HepG2 (cell line): ENCODE data around the gene SYS1. TPM values are rescaled to one million over a fixed set of nuclear protein-coding genes. Genes with fewer than 3 reads are reported as not detected.

Source experiments
- ATAC-seq: fragments of 200-7000 bp; cut with Tn5 transposase; 3 replicates; pipeline ENCODE4 v1.9.1; 2020; ENCODE audit warnings: mild to moderate bottlenecking, moderate library complexity
- BruUV-seq: library from RNA; stranded (reverse); fragments of 400-500 nt; replicated peaks from 2 replicates; lab custom pipeline; 2021; lab: Mats Ljungman, UMichigan
- CTCF ChIA-PET: fragments of 300-600 bp; formaldehyde crosslinking; extraction: SDS; loops from one replicate; lab custom pipeline; 2021; ENCODE audit warnings: low total read pairs, inconsistent platforms, low intra/inter-chr PET ratio; lab: Yijun Ruan, JAX
- POLR2A ChIA-PET: fragments of 350-600 bp; sonication (Branson Sonifier 250); formaldehyde crosslinking; loops from one replicate; lab custom pipeline; 2020; ENCODE audit warnings: antibody characterized with exemption, inconsistent platforms; lab: Yijun Ruan, JAX
- DNase-seq: peaks from one replicate; pipeline ENCODE4 v3.0.0-alpha.2; 2015; ENCODE audit warnings: low spot score
- FAIRE-seq: peaks from 3 replicates; lab custom pipeline; 2011; peaks lifted over from hg19 to GRCh38; lab: Jason Lieb, UNC
- H2AFZ ChIP-seq: one replicate; pipeline ENCODE4 v1.6.1; 2011; ENCODE audit warnings: low read length, inconsistent platforms
- H3K27ac ChIP-seq: fragments of 300-600 bp; 3 replicates; pipeline ENCODE4 v1.8.0; 2011; ENCODE audit warnings: mixed run types, mild to moderate bottlenecking, mixed read lengths, low read length, inconsistent platforms; ENCODE audit not compliant: insufficient read depth; ENCODE audit errors: extremely low read length
- H3K27me3 ChIP-seq, 2 experiments: fragments of 200-600 bp in 1 of 2; 2 replicates in 1 of 2; 3 replicates in 1 of 2; pipeline versions ENCODE4 v1.6.0 to v1.8.0; 2011; ENCODE audit warnings: low read length in 2 of 2, mild to moderate bottlenecking in 2 of 2, moderate library complexity in 2 of 2, inconsistent platforms in 1 of 2; ENCODE audit not compliant: insufficient read depth in 2 of 2, control insufficient read depth in 1 of 2
- H3K36me3 ChIP-seq, 2 experiments: fragments of 200-600 bp in 1 of 2; replicated peaks in 1 of 2; 2 replicates in 1 of 2; 3 replicates in 1 of 2; pipeline versions ENCODE4 v1.5.1 to v1.8.0; 2011; ENCODE audit warnings: low read length in 2 of 2, inconsistent platforms in 1 of 2; ENCODE audit not compliant: insufficient read depth in 2 of 2, control insufficient read depth in 1 of 2
- H3K4me1 ChIP-seq: 2 replicates; pipeline ENCODE4 v1.5.1; 2012; ENCODE audit warnings: low read length, inconsistent platforms; ENCODE audit not compliant: insufficient read depth
- H3K4me2 ChIP-seq: 2 replicates; pipeline ENCODE4 v1.6.0; 2011; ENCODE audit warnings: low read depth, low read length, inconsistent platforms
- H3K4me3 ChIP-seq, 3 experiments: fragments of 200-600 bp in 1 of 3; sonication (generic), shearing (Covaris generic) in 1 of 3; replicated peaks in 1 of 3; 2 replicates each; pipeline ENCODE4 v1.5.1; 2011 to 2016; ENCODE audit warnings: low read length in 3 of 3, inconsistent platforms in 2 of 3, low read depth in 2 of 3, mild to moderate bottlenecking in 2 of 3, control low read depth in 1 of 3, mixed read lengths in 1 of 3; ENCODE audit not compliant: insufficient read depth in 1 of 3
- H3K79me2 ChIP-seq: one replicate; pipeline ENCODE4 v1.6.1; 2011; ENCODE audit warnings: low read length, inconsistent platforms; ENCODE audit not compliant: insufficient read depth
- H3K9ac ChIP-seq: 2 replicates; pipeline ENCODE4 v1.6.0; 2011; ENCODE audit warnings: mild to moderate bottlenecking, low read depth, low read length, inconsistent platforms; ENCODE audit not compliant: insufficient read depth
- H3K9me3 ChIP-seq: 2 replicates; pipeline ENCODE4 v1.5.1; 2012; ENCODE audit warnings: mild to moderate bottlenecking, low read length
- H4K20me1 ChIP-seq: 2 replicates; pipeline ENCODE4 v1.6.0; 2011; ENCODE audit warnings: inconsistent platforms, mild to moderate bottlenecking, low read length, moderate library complexity; ENCODE audit not compliant: insufficient read depth
- ADNP ChIP-seq: sonication (generic); formaldehyde crosslinking; IDR thresholded peaks from 2 replicates; pipeline ENCODE4 v1.4.0; 2020; ENCODE audit warnings: missing genetic modification reagents
- BCL6 ChIP-seq: IDR thresholded peaks from 2 replicates; pipeline ENCODE4 v1.6.1; 2016; ENCODE audit warnings: missing genetic modification reagents, missing compliant biosample characterization
- BRCA1 ChIP-seq: sonication (generic); formaldehyde crosslinking; IDR thresholded peaks from 2 replicates; pipeline ENCODE4 v1.4.0; 2020; ENCODE audit warnings: missing genetic modification reagents
- CBX1 ChIP-seq: IDR thresholded peaks from one replicate; pipeline ENCODE4 v1.6.1; 2016; ENCODE audit warnings: antibody characterized with exemption, low read depth
- DDIT3 ChIP-seq: sonication (generic); formaldehyde crosslinking; IDR thresholded peaks from 2 replicates; pipeline ENCODE4 v1.4.0; 2020; ENCODE audit warnings: mild to moderate bottlenecking, missing genetic modification reagents
- GATAD2A ChIP-seq: IDR thresholded peaks from 2 replicates; pipeline ENCODE4 v1.6.1; 2016
- HDAC2 ChIP-seq: sonication (generic); formaldehyde crosslinking; IDR thresholded peaks from 2 replicates; pipeline ENCODE4 v1.4.0; 2020; ENCODE audit warnings: missing genetic modification reagents
- IKZF4 ChIP-seq: sonication (generic); formaldehyde crosslinking; IDR thresholded peaks from 2 replicates; pipeline ENCODE4 v1.5.1; 2020; ENCODE audit warnings: borderline replicate concordance, mild to moderate bottlenecking, low read depth, missing genetic modification reagents; ENCODE audit errors: not compliant biosample characterization
- KLF16 ChIP-seq, 2 experiments: sonication (generic) in 1 of 2; formaldehyde crosslinking in 1 of 2; IDR thresholded peaks; 2 replicates each; pipeline versions ENCODE4 v1.6.1 to v1.8.0; 2016 to 2023; ENCODE audit warnings: missing genetic modification reagents in 2 of 2, missing compliant biosample characterization in 1 of 2
- KMT2B ChIP-seq: IDR thresholded peaks from 2 replicates; pipeline ENCODE4 v1.6.1; 2016; ENCODE audit warnings: missing genetic modification reagents, missing compliant biosample characterization
- MED1 ChIP-seq: sonication (generic); formaldehyde crosslinking; IDR thresholded peaks from 2 replicates; pipeline ENCODE4 v1.4.0; 2020; ENCODE audit warnings: missing genetic modification reagents
- NFE2L1 ChIP-seq: sonication (generic); formaldehyde crosslinking; IDR thresholded peaks from 2 replicates; pipeline ENCODE4 v1.4.0; 2020; ENCODE audit warnings: missing genetic modification reagents, mild to moderate bottlenecking, borderline replicate concordance
- NFKB2 ChIP-seq: sonication (generic); formaldehyde crosslinking; IDR thresholded peaks from 2 replicates; pipeline ENCODE4 v1.4.0; 2020; ENCODE audit warnings: missing genetic modification reagents, borderline replicate concordance
- PRPF4 ChIP-seq: fragments of 200-400 bp; formaldehyde crosslinking; IDR thresholded peaks from 2 replicates; pipeline ENCODE4 v1.6.1; 2016; ENCODE audit warnings: low read length, low read depth; ENCODE audit not compliant: poor library complexity, severe bottlenecking
- RXRB ChIP-seq: IDR thresholded peaks from 2 replicates; pipeline ENCODE4 v1.6.1; 2016; ENCODE audit warnings: borderline replicate concordance, missing genetic modification reagents, missing compliant biosample characterization
- SP5 ChIP-seq: IDR thresholded peaks from 2 replicates; pipeline ENCODE4 v1.6.1; 2016; ENCODE audit warnings: low read depth, borderline replicate concordance
- YEATS4 ChIP-seq: sonication (generic); formaldehyde crosslinking; IDR thresholded peaks from 2 replicates; pipeline ENCODE4 v1.4.0; 2020; ENCODE audit warnings: missing genetic modification reagents, borderline replicate concordance
- ZNF431 ChIP-seq: sonication (generic); formaldehyde crosslinking; IDR thresholded peaks from 2 replicates; pipeline ENCODE4 v1.9.0; 2022; ENCODE audit warnings: missing genetic modification reagents, low read depth, mild to moderate bottlenecking, borderline replicate concordance
- ZNF691 ChIP-seq: sonication (generic); formaldehyde crosslinking; IDR thresholded peaks from 2 replicates; pipeline ENCODE4 v1.4.0; 2020; ENCODE audit warnings: missing genetic modification reagents, low read depth, mild to moderate bottlenecking, borderline replicate concordance
- ZNF772 ChIP-seq: sonication (generic); formaldehyde crosslinking; IDR thresholded peaks from 2 replicates; pipeline ENCODE4 v1.5.0; 2020; ENCODE audit warnings: mild to moderate bottlenecking, missing genetic modification reagents
- WGBS: methylation state at CpG from one replicate; pipeline ENCODE4 v1.1.6; 2017; ENCODE audit warnings: low lambda C conversion rate; 5-methylcytosine and 5-hydroxymethylcytosine counted together
- in situ Hi-C: cut with HindIII; loops from 2 replicates; pipeline ENCODE4 v1.10.0; 2017; ENCODE audit warnings: low pct_unique_long_range_greater_than_20kb; ENCODE audit not compliant: extremely low pct_ligation_motif_present
- intact Hi-C: fragments of 100-400 bp; cut with micrococcal nuclease; formaldehyde crosslinking; loops from one replicate; pipeline ENCODE4 v1.10.0; 2022; ENCODE audit not compliant: unreplicated experiment
- polyA plus RNA-seq, 8 experiments: library from polyadenylated mRNA; depleted of rRNA in 3 of 8; stranded (reverse) in 7 of 8; unstranded in 1 of 8; fragments of >200 nt; fragmentation: Illumina TruSeq in 4 of 8; extraction: Trizol in 4 of 8; gene quantifications; 2 replicates each; pipeline versions ENCODE4 v1.2.1 to v1.2.3, GENCODE V29; 2011 to 2016; ENCODE audit warnings: low read depth in 4 of 8, missing spikeins in 1 of 8, mixed read lengths in 1 of 8; ENCODE audit not compliant: insufficient read depth in 1 of 8
- total RNA-seq, 5 experiments: library from RNA; depleted of rRNA; stranded (reverse); fragments of >200 nt; fragmentation: Illumina TruSeq; extraction: Trizol; gene quantifications; 2 replicates each; pipeline ENCODE4 v1.2.3, GENCODE V29; 2016; ENCODE audit warnings: low read depth in 1 of 5

Gene SYS1
- total and polyA plus RNA-seq, 2 of the 13 experiments (the other 11 are each of a cell fraction or from before 2014, with no cell fraction given) = 38.3 to 65.6 TPM

GRCh38 chr20:45373353-45374100, 10.6 kb downstream of the SYS1 start:
- H3K27ac ChIP-seq = no peak overlapping the region
- H3K27me3 ChIP-seq = no peaks in the 10 kb centered on the region
- intact Hi-C loops (loop anchor here (1.0 to 2.0 kb wide), 2 partner anchors 43 to 64 kb away; partner anchors contain the start of gene PIGT), in situ Hi-C loops (loop anchor here (5.0 kb wide), 1 partner anchor 64 kb away; no protein-coding TSS in a partner anchor)
- peaks cover 19% of the 10 kb centered on the region for H3K4me1 ChIP-seq
- ChIA-PET CTCF (interaction anchor here (1.1 to 1.9 kb wide), 6 partner anchors 11 to 398 kb away, joined by 4 to 32 read pairs (median 6); no protein-coding TSS in a partner anchor), POLR2A (interaction anchor here (0.7 to 29.5 kb wide), 10 partner anchors 10 to 398 kb away, joined by 3 to 1422 read pairs (median 9); partner anchors contain the start of genes PIGT, SDC4 and SYS1)
- no TSS peak for BruUV-seq
- no peak overlapping the region for H3K9ac ChIP-seq
- 55% methylated on average over 38 of the region's 38 CpGs for WGBS
- H3K4me3 ChIP-seq = peak overlapping the region in 2 of 3 experiments; percentile 12 to 29; a peak in 2 of 6 replicates
- DNase-seq (peak; percentile 83), FAIRE-seq (peak; percentile 91), ATAC-seq (peak; percentile 91)
- H3K36me3 ChIP-seq = peaks cover 0 to under 1% of the 10 kb centered on the region in 2 experiments; a peak in 1 of 5 replicates
- H2AFZ ChIP-seq = no peak overlapping the region
- H3K79me2 ChIP-seq = no peaks in the 10 kb centered on the region
- peak overlapping the region; percentile 69 for H3K4me2 ChIP-seq
- H3K9me3 ChIP-seq = no peaks in the 10 kb centered on the region
- H4K20me1 ChIP-seq = no peaks in the 10 kb centered on the region
- peak in 1 of 2 experiments; percentile 61; a peak in 1 of 4 replicates for TF ChIP-seq KLF16 (CRISPR knock-in tag; IDR thresholded peaks at IDR 0.05)
- TF ChIP-seq ZNF691 = 0 out of 2 replicates have a peak, but pooled peaks have one; percentile 76
- TF ChIP-seq NFKB2 (CRISPR knock-in tag) = peak; percentile 76; the same call in 1 of the 2 replicates
- no peak for TF ChIP-seq CBX1
- no peak for TF ChIP-seq DDIT3
- TF ChIP-seq PRPF4 = peak; percentile 70
- no peak for TF ChIP-seq ADNP (CRISPR knock-in tag)
- peak; percentile 72; the same call in 1 of the 2 replicates for TF ChIP-seq HDAC2 (CRISPR knock-in tag)
- peak; percentile 42; the same call in 1 of the 2 replicates for TF ChIP-seq RXRB (CRISPR knock-in tag)
- TF ChIP-seq KMT2B (CRISPR knock-in tag) = peak; percentile 66; the same call in 1 of the 2 replicates
- no peak for TF ChIP-seq NFE2L1 (CRISPR knock-in tag)
- TF ChIP-seq BCL6 (CRISPR knock-in tag) = no peak
- no peak for TF ChIP-seq YEATS4
- peak; percentile 60; the same call in 1 of the 2 replicates for TF ChIP-seq SP5 (CRISPR knock-in tag)
- 0 out of 2 replicates have a peak, but pooled peaks have one; percentile 50 for TF ChIP-seq ZNF772 (CRISPR knock-in tag)
- TF ChIP-seq MED1 (CRISPR knock-in tag) = peak; percentile 58
- peak; percentile 49; the same call in 1 of the 2 replicates for TF ChIP-seq ZNF431 (CRISPR knock-in tag)
- no peak for TF ChIP-seq BRCA1
- TF ChIP-seq IKZF4 (CRISPR knock-in tag) = no peak
- peak; percentile 41 for TF ChIP-seq GATAD2A (CRISPR knock-in tag)
